Measurements from ENCODE around the gene SKOR1. TPM values are rescaled to one million over a fixed set of nuclear protein-coding genes. Genes with fewer than 3 reads are reported as not detected.

The SKOR1 gene
- total and polyA plus RNA-seq, 2 donors (not counting 1 experiment from before 2014, with no cell fraction given): 0.01 to 0.17 TPM

DNA sequence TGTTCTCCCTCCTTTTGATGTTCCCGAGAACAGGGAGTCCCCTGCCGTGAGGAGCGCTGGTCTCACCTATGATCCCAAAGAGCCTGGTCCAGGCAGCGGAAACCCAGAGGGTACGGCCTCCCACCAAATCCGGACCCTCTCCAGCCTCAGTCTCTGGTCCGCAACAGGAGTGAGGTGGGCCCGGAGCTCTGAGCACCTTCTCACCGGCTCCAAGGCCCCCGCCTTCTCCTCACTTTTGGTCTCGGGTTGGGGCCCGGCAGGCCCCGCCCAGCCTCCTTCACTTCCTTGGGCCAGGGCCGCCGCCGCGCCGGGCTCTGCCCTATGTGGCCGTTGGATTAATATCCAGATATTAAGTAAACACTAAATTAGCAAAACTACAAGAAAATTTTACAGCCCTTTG lies 5.7 kb upstream of the SKOR1 start:
- Histone ChIP-seq H4K20me1 (ENCODE audit: control insufficient read depth, extremely low read depth, insufficient read depth, low read length) (no peaks in the 10 kb centered on the region), H2AFZ (ENCODE audit: low read length) (no peak overlapping the region), H3K27me3 (ENCODE audit: control insufficient read depth, insufficient read depth, low read length) (peaks cover 64% of the 10 kb centered on the region), H3K4me3 (replicated peaks in 1 of 4; ENCODE audit: control extremely low read depth in 1 of 4, insufficient read depth in 1 of 4, low read depth in 3 of 4, low read length in 4 of 4) (no peak overlapping the region), H3K4me2 (ENCODE audit: extremely low read depth, insufficient read depth, low read length) (no peak overlapping the region), H3K79me2 (ENCODE audit: control insufficient read depth, insufficient read depth, low read length) (no peaks in the 10 kb centered on the region), H3K9me3 (ENCODE audit: control insufficient read depth, insufficient read depth, low read depth, low read length) (no peaks in the 10 kb centered on the region), H3K27ac (ENCODE audit: insufficient read depth, low read length) (no peak overlapping the region), H3K4me1 (ENCODE audit: control insufficient read depth, extremely low read depth, insufficient read depth, low read length) (no peaks in the 10 kb centered on the region), H3K9ac (ENCODE audit: insufficient read depth, low read length) (no peak overlapping the region), H3K36me3 (ENCODE audit: control insufficient read depth, insufficient read depth, low read length) (no peaks in the 10 kb centered on the region)
- DNase-seq (ENCODE audit: low read depth in 2 of 2): no peak
- TF ChIP-seq EZH2 (IDR thresholded peaks at IDR 0.05; ENCODE audit: low read length, missing control alignments): peak; percentile 23
- no peak for TF ChIP-seq CTCF (conservative IDR thresholded peaks at IDR 0.05 in 1 of 2, IDR thresholded peaks at IDR 0.05 in 1 of 2; ENCODE audit: low read depth in 1 of 2, low read length in 2 of 2)

DNA sequence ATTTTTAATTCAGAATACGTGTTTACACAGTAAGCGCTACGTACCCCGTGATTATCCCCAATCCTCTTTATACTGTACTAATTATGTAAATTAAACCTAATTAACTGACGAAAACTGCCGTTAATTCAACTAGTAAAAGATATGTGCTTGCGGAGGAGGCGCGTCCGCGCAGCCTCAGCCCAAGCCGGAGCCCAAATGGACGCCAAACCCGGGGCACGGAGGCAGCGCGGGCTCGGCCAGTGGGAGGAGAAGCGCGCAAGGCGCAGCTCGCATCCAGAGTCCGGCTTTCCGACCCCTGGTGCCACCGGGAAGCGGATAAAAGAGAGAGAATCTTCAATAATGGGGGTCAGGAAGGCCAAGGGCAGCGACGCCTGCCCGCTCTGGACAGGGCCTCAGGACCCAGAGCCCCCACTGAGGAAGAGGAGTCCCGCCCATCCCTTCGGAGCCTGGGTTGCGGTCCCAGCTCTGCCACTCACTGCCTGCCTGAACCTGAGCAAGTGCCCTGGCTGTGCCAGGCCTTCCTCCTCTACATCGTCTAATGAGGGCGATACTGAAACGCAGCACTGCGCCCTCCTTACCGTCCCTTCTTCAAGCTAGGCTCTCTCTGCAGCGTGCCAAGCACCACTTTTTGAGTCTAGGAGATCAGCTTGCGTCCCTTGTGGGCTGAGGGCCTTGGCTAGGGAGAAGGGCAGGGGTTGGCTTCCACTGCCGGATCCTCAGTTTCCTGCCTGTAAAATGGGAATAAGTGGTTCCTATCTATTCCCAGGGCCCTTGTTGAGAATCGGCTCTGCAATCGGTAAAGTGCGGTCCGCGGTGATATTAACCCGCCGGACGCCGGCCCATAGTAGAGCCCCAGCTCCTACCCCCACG lies 5.0 kb upstream of the SKOR1 start:
- Histone ChIP-seq H3K9me3 (ENCODE audit: control insufficient read depth, insufficient read depth, low read depth, low read length) (no peaks in the 10 kb centered on the region), H3K4me1 (ENCODE audit: control insufficient read depth, extremely low read depth, insufficient read depth, low read length) (no peaks in the 10 kb centered on the region), H3K36me3 (ENCODE audit: control insufficient read depth, insufficient read depth, low read length) (no peaks in the 10 kb centered on the region), H4K20me1 (ENCODE audit: control insufficient read depth, extremely low read depth, insufficient read depth, low read length) (no peaks in the 10 kb centered on the region), H3K4me3 (replicated peaks in 1 of 4; ENCODE audit: control extremely low read depth in 1 of 4, insufficient read depth in 1 of 4, low read depth in 3 of 4, low read length in 4 of 4) (no peak overlapping the region), H3K79me2 (ENCODE audit: control insufficient read depth, insufficient read depth, low read length) (no peaks in the 10 kb centered on the region), H3K27me3 (ENCODE audit: control insufficient read depth, insufficient read depth, low read length) (peaks cover 69% of the 10 kb centered on the region), H3K9ac (ENCODE audit: insufficient read depth, low read length) (no peak overlapping the region), H3K4me2 (ENCODE audit: extremely low read depth, insufficient read depth, low read length) (no peak overlapping the region), H2AFZ (ENCODE audit: low read length) (no peak overlapping the region), H3K27ac (ENCODE audit: insufficient read depth, low read length) (no peak overlapping the region)
- DNase-seq (ENCODE audit: low read depth in 2 of 2): no peak
- peak; percentile 97 for TF ChIP-seq EZH2 (IDR thresholded peaks at IDR 0.05; ENCODE audit: low read length, missing control alignments)
- no peak for TF ChIP-seq CTCF (conservative IDR thresholded peaks at IDR 0.05 in 1 of 2, IDR thresholded peaks at IDR 0.05 in 1 of 2; ENCODE audit: low read depth in 1 of 2, low read length in 2 of 2)

GRCh38 chr15:67820992-67821783 lies 4.1 kb upstream of the SKOR1 start:
- H3K4me2 ChIP-seq (ENCODE audit: extremely low read depth, insufficient read depth, low read length): no peak overlapping the region
- no peak overlapping the region for H3K9ac ChIP-seq (ENCODE audit: insufficient read depth, low read length)
- TF ChIP-seq EZH2 (IDR thresholded peaks at IDR 0.05; ENCODE audit: low read length, missing control alignments) (no peak), CTCF (conservative IDR thresholded peaks at IDR 0.05 in 1 of 2, IDR thresholded peaks at IDR 0.05 in 1 of 2; ENCODE audit: low read depth in 1 of 2, low read length in 2 of 2) (no peak)
- DNase-seq (ENCODE audit: low read depth in 2 of 2): peak; percentile 54 to 56
- peaks cover 78% of the 10 kb centered on the region for H3K27me3 ChIP-seq (ENCODE audit: control insufficient read depth, insufficient read depth, low read length)
- no peak overlapping the region for H3K27ac ChIP-seq (ENCODE audit: insufficient read depth, low read length)
- no peaks in the 10 kb centered on the region for H3K9me3 ChIP-seq (ENCODE audit: control insufficient read depth, insufficient read depth, low read depth, low read length)
- no peaks in the 10 kb centered on the region for H3K36me3 ChIP-seq (ENCODE audit: control insufficient read depth, insufficient read depth, low read length)
- H4K20me1 ChIP-seq (ENCODE audit: control insufficient read depth, extremely low read depth, insufficient read depth, low read length): no peaks in the 10 kb centered on the region
- no peaks in the 10 kb centered on the region for H3K4me1 ChIP-seq (ENCODE audit: control insufficient read depth, extremely low read depth, insufficient read depth, low read length)
- no peaks in the 10 kb centered on the region for H3K79me2 ChIP-seq (ENCODE audit: control insufficient read depth, insufficient read depth, low read length)
- no peak overlapping the region for H2AFZ ChIP-seq (ENCODE audit: low read length)
- H3K4me3 ChIP-seq (replicated peaks in 1 of 4; ENCODE audit: control extremely low read depth in 1 of 4, insufficient read depth in 1 of 4, low read depth in 3 of 4, low read length in 4 of 4): no peak overlapping the region

All from fibroblast of lung (primary cell).